Measurements from ENCODE around the gene SNX1.
"Not testable (repeated sequence)": the region's sequence is repeated elsewhere in the genome, so short reads cannot be mapped to it uniquely, and the experiment has no call there.

The SNX1 gene

DNA sequence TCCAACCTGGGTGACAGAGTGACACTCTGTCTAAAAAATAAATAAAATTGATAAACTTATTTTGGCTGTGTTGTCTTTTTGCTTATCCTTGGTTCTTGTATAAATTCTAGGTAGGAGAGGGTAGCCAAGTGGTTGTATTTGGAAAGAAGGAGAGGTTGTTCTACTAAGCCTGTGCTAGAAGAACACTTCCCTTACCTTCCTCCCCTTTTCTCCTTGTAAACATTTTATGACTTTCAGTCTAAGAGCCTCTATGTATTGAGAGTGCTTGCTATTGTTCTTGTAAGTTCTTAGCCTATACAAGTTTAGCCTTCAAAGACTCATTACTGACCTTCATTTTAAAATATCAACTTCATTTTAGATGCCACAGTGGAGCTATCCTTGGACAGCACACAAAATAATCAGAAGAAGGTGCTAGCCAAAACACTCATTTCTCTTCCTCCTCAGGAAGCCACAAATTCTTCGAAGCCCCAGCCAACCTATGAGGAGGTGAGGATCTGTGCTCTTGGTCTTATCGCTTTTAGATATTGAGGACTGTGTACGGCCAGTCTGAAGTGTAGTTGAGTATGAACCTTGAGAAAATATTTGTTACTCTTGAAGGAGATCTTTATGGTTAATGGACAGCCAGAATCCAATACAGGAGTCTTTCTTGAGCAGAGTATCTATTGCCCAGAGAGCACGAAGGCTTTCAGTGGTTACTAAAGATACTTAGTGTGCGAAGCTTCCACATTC is 22.1 kb downstream of the SNX1 start:
- no peak for DNase-seq

DNA sequence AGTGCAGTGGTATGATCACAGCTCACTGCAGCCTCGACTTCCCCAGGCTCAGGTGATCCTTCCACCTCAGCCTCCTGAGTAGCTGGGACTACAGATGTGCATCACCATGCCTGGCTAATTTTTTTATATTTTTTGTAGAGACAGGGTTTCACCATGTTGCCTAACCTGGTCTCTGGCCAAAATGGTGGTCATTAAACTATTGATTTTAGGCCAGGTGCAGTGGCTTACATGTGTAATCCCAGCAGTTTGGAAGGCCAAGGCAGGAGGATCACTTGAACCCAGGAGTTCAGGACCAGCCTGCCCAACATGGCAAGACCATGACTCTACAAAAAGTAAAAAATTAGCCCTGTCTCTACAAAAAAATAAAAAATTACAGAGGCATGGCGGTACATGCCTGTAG is 24.5 kb downstream of the SNX1 start:
- not testable (repeated sequence) for DNase-seq

DNA sequence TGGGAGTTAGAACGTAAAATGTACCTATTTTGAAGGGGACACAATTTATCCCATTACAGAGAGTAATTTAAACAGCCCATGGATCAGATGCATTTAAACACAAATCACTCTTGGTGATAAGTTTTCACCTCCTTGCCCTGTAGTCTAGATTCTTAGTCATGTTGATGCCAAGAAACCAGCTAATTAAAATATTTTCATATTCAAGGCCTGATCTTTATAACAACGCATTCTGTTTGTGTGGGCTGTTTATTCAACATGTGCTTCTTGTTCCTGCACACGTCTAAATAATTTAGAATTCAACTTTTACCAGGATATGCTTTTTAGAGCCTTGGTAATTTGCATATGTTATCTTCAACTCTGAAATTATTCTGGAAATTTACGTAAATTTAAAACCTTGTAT is 25.8 kb downstream of the SNX1 start:
- no peak for DNase-seq

DNA sequence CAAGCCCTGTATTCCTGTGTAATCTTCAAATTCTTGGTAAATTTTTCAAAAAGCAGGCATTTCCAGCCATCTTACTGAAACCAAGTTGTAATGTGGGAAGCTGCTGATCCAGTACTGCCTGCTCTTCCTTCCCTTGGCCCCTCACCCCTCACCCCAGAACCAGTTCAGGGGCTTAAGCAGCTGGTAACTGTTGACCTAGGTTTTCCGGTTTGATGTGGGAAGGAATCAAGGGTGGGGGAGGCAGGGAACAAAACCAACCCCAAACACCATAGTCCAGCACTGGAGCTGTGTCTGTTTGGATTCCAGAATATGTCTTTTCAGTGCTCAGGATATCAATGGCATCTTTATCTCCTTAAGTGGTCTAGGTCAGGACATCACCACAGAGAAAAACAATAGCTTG is 26.7 kb downstream of the SNX1 start:
- no peak for DNase-seq

DNA sequence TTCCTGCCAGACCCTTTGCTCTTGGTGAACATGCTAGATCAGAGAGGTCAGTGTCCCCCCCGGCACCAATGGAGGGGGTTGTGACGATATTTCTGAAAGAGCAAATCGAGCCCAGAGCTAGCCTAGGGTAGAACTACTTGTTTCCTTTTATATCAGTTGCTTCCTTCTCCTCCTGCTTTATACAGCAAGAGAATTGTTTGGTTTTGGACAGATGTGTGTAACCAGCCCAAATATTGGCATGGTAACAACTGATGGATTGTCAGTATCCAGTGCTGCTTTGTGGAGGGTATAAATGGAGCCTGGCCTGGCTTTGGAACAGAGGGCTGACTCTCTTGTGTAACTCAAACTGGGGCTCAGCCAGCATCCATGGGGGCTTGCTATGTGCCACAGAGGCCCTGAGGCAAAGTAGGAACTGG is 27.2 kb downstream of the SNX1 start:
- no peak for DNase-seq

DNA sequence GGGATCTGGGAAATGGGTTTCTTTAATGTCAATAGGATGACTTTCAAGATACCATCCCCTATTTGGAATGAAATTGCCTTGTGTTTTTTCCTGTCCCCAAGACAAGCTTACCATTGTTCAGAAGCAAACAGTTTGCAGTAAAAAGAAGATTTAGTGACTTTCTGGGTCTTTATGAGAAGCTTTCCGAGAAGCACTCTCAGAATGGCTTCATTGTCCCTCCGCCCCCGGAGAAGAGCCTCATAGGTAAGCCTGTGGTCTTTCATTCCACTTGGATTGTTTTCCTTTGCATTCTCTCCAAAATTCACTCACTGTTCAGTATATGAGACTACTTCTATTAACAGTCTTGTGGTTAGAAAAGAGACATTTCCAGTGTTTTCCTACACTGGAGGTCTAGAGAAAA is 30.2 kb downstream of the SNX1 start:
- no peak for DNase-seq

DNA sequence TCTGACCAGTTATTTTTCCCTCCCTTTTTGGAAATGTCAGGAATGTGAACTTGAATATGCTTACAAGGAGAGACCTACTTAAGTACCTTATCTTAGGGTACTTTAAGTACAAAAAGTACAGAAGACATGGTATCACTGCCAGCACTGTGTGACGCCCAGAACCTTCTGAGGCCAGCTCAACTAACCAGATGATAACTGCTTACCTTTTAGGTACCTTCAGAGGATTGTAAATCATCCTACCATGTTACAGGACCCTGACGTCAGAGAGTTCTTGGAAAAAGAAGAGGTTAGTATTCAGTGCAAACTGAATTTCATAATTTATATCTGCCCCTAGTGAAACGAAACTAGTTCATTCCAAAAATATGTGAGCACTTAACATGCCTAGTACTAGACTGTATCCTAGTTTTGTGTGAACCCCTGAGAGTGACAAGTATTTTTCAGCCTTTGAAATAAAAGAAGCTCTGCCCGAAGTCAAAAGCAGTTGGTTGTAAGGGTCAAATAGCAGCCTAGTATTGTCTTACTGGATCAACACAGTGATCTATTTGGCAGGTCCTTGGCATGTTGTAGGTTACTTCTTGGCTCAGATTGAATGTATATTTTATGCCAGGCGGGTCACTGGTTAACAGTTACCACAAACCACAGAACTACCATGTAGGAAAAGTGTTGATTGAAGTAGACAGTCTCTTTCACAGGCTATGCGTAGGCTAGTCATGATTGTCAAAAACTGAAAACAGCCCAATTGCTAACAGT is 31.9 kb downstream of the SNX1 start:
- no peak for DNase-seq

DNA sequence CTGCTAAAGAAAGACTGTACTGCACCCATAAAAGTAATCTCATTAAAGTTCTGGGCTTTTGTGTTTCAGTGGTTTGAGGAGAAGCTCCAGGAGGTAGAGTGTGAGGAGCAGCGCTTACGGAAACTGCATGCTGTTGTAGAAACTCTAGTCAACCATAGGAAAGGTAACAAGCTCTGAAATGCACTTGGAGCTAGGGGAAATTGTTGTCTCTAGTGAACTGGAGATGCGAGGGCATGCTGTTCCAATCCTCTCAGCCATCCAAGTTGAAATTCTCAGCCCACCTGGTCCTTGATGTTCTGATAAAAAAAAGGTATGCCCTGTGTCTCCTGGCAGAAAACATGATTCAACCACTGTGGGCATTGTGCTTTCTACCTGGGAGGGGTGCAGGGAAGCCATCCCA is 34.4 kb downstream of the SNX1 start:
- DNase-seq: no peak

DNA sequence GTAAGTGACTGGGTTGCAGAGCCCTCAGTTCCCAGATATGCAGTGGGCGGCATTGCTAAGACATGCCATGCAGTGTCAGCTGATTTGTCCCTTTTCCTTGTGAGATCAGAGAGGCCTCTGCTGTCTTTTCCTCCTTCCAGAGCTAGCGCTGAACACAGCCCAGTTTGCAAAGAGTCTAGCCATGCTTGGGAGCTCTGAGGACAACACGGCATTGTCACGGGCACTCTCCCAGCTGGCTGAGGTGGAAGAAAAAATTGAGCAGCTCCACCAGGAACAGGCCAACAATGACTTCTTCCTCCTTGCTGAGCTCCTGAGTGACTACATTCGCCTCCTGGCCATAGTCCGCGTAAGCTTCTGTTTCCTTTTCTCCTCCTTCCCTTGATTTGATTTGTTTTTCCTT is 35.8 kb downstream of the SNX1 start:
- no peak for DNase-seq

DNA sequence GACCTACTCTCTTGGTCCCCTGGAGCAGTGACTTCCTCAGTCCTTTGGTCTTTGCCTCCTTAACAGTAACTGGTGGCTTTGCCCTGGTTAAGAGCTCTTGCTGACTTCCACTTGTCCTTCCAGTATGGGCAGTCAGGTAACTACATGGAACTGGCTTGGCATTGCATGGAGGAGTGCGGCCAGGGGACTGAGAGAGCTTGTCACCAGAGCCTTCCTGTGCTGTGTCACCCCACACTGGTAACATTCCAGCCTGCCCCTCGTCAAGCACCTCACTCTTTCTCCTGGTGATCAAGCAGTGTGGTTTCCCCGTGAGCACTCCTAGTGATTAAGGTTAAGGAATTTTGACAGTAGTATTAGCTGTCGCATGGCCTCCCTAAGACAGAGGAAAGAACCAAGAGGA is 36.4 kb downstream of the SNX1 start:
- no peak for DNase-seq

DNA sequence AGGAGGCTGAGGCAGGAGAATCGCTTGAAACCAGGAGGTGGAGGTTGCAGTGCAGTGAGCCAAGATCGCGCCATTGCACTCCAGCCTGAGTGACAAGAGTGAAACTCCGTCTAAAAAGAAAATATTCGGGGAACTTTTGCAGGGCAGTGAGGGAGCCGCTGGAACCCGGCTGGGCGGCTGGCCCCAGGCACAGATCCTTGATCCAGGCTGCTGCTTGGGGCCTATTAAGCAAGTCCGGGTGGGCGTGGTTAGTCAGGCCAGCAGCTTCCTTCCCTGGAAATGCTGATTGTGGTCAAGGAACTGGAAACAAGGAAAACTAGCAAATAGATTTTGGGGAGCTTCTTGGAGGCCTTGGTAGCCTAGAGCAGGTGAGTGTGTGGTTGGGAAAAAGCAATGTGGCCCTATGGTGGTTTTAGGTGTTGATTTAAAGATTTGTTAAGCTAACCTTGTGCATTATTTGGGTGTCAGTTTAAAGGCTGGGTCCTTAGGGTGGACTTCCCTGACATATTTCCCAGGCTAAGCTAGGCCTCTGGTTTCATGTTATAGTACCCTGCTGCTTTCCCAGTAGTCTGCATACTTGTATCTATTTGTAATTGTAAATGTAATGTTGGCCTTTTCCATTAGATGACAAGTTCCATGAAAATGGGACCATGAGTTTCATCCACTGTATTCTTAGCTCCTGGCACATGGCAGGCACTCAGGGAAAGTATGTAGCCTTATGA is 38.0 kb downstream of the SNX1 start:
- no peak for DNase-seq

DNA sequence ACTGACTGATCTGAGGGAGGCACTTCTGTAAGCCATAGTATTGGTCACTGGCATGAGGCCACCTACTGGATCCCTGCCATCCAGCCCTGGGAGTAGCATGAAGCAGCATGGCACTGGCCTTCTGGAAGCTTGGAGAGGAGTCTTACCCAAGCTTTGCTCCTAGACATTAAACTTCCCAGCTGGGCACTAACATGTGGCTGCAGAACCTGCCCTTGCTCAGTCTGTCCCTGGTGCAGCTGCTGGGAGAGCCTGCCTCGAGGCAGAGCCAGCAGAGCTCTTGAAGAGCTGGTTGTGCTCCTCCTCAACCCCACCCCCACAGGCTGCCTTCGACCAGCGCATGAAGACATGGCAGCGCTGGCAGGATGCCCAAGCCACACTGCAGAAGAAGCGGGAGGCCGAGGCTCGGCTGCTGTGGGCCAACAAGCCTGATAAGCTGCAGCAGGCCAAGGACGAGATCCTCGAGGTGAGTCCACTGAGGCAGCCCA is 38.6 kb downstream of the SNX1 start:
- no peak for DNase-seq

DNA sequence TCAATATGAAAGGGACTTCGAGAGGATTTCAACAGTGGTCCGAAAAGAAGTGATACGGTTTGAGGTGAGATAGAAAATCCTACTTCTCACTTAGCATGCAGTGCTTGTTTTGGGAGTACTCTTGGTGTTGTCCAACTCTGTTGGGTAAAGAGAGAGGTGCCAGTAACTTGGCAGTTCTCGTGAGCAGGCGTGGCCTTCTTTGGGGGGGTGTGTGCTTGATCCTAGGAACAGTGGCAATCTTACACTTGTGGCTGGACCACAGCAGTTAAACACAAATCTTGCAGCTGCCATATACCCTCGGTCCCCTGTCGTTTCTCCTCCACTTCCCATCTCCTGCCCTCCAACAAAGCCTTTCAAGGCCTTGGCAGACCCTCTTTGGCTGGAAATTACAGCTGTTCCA is 40.6 kb downstream of the SNX1 start:
- no peak for DNase-seq

DNA sequence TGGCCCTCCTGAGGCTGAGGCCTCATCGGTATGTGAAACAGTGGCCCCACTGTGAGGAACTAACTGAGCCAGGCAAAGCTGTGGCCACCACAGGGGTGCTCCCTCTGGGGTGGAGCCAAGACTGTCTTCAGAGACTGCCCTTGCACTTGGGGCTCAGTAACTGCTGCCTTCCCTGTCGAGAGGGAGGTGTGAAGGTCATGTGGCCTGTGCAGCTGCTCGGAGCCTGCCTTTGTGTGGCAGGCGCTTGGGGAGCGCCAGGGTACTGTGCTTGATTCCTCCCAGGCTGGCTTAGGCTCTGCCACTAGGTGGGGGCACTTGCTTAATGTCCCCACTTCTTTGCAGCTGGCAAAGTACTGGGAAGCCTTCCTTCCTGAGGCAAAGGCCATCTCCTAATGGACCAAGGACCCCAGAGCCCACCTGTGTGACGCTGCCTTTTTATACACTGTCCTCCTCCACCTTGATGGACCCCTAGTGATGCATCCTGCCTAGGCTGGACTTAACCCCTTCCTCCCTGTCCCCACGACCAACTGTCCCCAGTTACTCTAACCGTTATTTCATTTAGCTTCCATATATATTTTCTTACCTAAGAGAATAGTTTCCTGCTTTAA is 41.5 kb downstream of the SNX1 start:
- DNase-seq: no peak

DNA sequence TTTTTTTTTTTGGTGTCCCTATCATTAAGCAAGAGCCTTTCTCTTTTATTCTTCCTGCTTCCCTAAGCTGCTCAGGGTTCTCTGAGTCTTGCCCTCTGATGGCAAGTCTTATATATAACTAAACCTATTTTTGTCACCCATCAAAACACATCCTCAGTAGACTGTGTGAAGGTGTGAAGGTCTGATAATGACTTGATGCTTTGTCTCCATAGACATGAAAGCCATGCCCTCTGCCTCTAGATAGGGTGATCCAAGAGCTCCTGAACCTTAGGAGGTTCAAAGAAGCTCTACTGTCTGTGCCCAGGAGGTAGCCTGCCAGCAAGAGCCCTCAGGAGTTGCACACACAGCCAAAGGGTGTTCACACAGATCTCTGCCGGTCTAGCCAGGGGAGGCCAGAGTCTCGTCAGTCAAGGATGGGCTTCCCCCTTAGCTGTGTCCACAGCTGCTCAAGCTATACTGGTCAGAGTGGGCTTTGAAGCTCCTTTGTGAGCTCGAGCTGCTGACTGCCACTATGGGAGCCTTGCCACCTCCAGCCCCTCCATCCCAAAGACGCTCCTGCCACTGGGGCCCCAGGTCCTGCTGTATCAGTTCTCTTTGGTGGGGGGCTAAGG is 42.7 kb downstream of the SNX1 start:
- no peak for DNase-seq

DNA sequence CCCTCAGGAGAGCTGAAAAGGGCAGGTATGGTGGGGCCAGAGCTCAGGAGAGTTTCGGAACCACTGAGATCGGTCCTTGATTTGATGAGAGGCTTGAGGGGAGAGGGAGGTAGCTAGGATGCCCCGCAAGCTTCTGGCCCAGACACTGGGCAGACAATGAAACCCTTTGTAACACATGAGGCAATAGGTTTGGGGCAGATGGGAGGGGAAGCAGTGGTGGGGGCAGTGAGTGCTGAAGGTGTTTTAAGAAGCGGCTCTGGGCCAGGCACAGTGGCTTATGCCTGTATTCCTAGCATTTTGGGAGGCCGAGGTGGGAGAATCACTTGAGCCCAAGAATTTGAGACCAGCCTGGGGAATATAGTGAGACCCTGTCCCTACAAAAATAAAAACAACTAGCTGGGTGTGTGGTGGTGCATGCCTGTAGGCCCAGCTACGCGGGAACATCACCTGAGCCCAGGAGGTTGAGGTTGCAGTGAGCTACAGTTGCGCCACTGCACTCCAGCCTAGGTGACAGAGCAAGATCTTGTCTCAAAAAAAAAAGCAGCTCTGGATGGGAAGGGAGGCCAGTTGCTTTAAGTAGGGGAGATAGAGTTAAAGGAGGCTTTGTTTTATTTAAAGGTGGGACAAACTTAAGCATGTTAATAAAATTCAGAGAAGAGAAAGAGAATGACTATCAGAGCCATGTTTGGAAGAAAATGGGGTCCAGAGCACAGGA is 46.2 kb downstream of the SNX1 start:
- DNase-seq: no peak

DNA sequence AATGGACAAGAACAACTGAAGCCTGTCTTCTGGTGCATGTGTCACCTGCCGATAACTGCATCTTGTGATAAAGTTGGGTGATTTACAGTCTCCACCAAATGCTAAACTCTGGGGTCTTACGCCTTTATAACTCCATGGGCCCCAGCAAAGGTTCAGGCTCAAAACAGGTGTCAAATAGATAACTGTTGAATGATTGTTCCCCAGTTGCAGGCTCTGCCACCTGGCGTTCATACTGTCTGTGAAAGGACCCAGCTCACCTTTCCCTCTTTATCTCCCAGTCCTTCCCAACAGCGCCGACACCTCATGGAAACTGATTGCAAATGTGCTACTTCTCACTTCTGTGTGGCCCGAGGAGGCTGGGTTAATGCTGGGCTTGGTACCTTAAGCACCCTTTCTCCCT is 47.5 kb downstream of the SNX1 start:
- no peak for DNase-seq

DNA sequence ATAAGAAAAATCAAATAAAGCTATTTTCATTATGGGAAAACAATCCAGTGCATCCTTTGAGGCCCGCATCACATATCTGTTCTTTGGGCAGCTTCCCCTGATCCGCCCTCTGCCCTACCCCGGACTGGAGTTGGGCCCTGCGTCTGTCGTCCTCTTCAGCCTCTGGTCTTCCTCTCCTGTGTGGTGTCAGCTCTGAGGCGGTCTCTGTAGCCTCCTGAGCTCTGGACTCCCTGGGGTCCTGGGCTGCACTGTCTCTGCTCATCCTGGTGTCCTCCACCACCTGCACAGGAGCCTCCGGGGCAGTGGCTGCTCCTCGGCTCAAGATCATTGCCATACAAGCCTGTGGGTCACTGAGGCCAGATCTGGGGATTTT is 48.4 kb downstream of the SNX1 start:
- no peak for DNase-seq

DNA sequence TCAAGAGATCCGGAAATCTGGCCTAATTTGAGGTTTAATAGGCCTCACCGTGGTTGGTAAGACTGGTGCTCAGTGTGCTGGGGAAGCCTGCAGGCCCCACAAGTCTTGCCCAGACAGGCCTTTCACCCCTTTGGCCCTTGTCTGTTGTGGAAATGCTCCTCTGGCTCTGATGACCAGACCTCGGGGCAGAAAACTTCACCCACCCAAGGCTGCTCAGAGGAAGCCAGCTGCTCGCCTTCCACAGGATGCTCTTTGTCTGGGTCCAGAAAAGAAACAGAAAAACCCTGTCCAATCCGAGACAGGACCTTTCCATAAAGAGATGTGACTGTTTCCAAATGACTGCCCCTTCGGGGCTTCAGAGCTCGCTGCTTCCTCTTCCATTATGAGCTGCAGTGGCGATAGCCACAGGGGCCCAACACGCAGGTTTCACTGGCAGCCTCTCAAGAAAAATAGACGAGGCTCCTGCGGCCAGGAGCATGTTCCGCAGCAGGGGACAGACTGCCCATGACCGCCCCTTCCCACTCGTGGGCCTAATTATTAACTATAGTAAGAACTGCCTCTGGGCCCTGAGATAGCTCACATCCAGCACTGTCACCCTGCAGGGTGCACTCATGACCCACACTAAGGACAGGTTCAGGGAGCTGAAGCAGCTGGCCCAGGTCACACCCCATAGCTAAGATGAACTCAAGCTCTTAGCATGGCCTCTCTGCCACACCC is 48.9 kb downstream of the SNX1 start:
- DNase-seq: no peak

DNA sequence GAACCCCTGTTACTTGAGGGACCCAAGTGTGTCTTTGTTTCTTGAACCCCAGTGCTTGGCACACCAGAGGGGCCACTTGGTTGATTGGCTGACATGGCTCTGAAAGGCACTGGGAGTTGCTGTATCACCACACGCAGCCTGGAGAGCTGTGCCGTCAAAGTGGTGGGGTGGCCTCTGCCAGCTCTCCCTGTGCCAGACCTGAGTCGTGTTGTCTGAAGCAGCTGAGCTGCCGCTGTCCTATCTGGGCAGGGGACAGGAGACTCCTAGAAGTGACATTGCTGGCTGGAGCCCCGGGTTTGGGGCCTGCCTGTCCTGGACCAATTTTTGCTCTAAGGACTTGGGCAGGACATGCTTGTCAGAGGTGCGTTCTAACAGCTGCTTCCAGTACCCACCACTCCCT is 50.3 kb downstream of the SNX1 start:
- DNase-seq: no peak

DNA sequence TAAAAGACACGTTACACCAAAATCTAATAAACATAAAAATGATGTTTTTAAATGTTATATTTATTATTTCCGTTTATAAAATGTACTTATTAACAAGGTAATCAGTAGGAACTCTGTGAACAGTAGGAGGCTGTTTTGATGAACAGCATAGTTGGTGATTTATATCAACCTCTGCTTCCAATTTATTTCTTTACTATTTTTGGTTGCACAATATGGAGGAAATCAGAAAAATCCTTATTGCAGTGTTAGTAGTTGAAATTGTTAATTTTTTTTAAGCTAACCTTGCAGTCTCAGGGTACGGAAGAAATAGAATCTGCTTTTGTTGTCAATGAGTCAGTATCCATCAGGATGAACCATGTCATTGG is 50.7 kb downstream of the SNX1 start:
- DNase-seq: no peak

Data from activated CD4-positive, alpha-beta T cell treated with anti-CD3 and anti-CD28 coated beads, Interleukin-10, Interleukin-2, amounts not matched to agents 100 ng/mL and 50 ng/mL, durations not matched to agents 16 hours and 8 hours (primary cell).